Stomach (tissue), 4 donors: ENCODE data around the gene RAB18.

Experiments used
- CTCF ChIP-seq, 7 experiments: fragments of 450-650 bp in 4 of 7; fragments of 200-600 bp in 3 of 7; sonication (generic) in 3 of 7; IDR thresholded peaks; one replicate each; pipeline ENCODE4 v1.5.1; 2016 to 2019; ENCODE audit warnings: antibody characterized with exemption in 7 of 7, control low read depth in 2 of 7, mild to moderate bottlenecking in 1 of 7
- POLR2A ChIP-seq, 4 donors: fragments of 450-650 bp; IDR thresholded peaks; one replicate each; pipeline ENCODE4 v1.6.1; 2016; ENCODE audit warnings: antibody characterized with exemption in 4 of 4, control low read depth in 2 of 4, mild to moderate bottlenecking in 1 of 4, moderate library complexity in 1 of 4

DNA sequence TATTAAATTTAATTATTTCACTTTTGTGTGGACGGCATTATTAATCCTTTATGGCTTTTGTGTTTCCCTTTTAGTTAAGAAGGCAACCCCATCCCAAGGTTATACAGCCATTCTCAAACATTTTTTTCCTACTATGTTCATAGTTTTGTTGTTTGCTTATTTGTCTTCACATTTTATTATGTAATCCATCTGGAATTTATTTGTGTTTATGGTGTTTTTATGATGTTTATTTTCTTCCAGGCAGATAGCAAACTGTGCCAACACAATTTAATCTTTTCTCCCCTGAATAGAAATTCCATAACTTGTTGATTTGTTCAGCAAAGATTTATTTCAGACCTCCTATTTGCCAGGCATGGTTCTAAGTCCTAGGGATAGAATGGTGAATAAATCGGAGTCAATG lies 42.9 kb downstream of the RAB18 start:
- TF ChIP-seq CTCF (IDR thresholded peaks at IDR 0.05) = no peak
- no peak for TF ChIP-seq POLR2A (IDR thresholded peaks at IDR 0.05)
